ACC112 (cell line): ENCODE results near the gene PRAMEF33.
"Not testable (repeated sequence)": the region's sequence is repeated elsewhere in the genome, so short reads cannot be mapped to it uniquely, and the experiment has no call there.

Experiments
- H2AFZ ChIP-seq: fragments of 200-600 bp; sonication (generic); one replicate; pipeline ENCODE4 v1.6.0; 2017; ENCODE audit warnings: antibody characterized with exemption, low read length; ENCODE audit not compliant: unreplicated experiment
- H3K27ac ChIP-seq: fragments of 200-600 bp; sonication (generic); 2 replicates; pipeline ENCODE4 v1.5.1; 2014; ENCODE audit warnings: low read depth, mild to moderate bottlenecking, antibody characterized with exemption, low read length, moderate library complexity
- H3K27me3 ChIP-seq: fragments of 200-600 bp; sonication (generic); 2 replicates; pipeline ENCODE4 v1.6.1; 2014; ENCODE audit warnings: mild to moderate bottlenecking, antibody characterized with exemption, low read length, moderate library complexity, mixed read lengths; ENCODE audit not compliant: insufficient read depth
- H3K36me3 ChIP-seq: fragments of 200-600 bp; sonication (generic); 2 replicates; pipeline ENCODE4 v1.6.1; 2016; ENCODE audit warnings: mild to moderate bottlenecking, antibody characterized with exemption, low read length, moderate library complexity, mixed read lengths; ENCODE audit not compliant: insufficient read depth
- H3K4me1 ChIP-seq: fragments of 200-600 bp; sonication (generic); one replicate; pipeline ENCODE4 v1.6.1; 2016; ENCODE audit warnings: low read length, mixed read lengths; ENCODE audit not compliant: insufficient read depth, unreplicated experiment, control insufficient read depth
- H3K4me3 ChIP-seq: fragments of 200-600 bp; sonication (generic); 2 replicates; pipeline ENCODE4 v1.5.1; 2014; ENCODE audit warnings: mild to moderate bottlenecking, low read depth, low read length
- H3K79me2 ChIP-seq: fragments of 200-600 bp; sonication (generic); one replicate; pipeline ENCODE4 v1.6.0; 2016; ENCODE audit warnings: low read length; ENCODE audit not compliant: control insufficient read depth, unreplicated experiment, insufficient read depth

PRAMEF33 gene, protein sequence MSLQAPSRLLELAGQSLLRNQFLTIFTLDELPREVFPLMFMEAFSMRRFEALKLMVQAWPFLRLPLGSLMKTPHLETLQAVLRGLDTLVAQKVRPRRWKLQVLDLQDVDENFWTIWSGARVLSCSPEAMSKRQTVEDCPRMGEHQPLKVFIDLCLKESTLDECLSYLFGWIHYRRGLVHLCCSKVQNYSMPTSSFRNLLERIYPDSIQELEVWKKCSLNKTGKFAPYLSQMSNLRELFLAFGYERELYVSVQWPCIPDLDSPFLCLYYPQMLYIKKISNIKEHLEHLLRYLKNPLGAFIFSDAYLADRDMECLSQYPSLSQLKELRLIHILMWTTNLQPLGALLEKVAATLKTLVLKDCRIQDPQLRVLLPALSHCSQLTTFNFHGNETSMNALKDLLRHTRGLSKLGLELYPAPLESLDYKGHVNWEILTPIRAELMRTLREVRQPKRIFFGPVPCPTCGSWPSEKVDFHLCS

DNA sequence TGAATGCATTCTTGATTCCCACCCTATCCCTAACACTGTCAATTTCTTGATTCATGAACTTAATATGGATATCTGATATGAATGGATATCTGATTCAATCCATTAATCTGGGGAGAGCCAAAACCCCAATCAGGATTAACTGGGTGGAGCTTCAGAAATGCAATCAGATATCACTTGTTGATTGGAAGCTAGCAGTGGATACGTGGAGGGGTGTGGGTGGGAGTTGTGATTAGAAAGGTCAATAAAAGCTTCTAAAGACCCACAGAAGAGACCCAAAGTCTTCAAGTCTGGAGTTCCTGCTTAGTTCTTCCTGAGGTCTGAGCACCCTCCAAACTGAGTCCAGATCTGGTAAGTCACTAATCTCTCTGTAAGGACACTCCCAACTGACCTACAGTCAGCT, at the start of gene PRAMEF33:
PRAMEF33 (plus strand) TSS at position 301 of the 400 bp plus-strand sequence. CDS start 2,416 bp downstream, outside the sequence.
- not testable (repeated sequence) for H3K27ac ChIP-seq, H3K4me3 ChIP-seq, H3K79me2 ChIP-seq, H3K36me3 ChIP-seq, H3K4me1 ChIP-seq, H3K27me3 ChIP-seq, H2AFZ ChIP-seq

DNA sequence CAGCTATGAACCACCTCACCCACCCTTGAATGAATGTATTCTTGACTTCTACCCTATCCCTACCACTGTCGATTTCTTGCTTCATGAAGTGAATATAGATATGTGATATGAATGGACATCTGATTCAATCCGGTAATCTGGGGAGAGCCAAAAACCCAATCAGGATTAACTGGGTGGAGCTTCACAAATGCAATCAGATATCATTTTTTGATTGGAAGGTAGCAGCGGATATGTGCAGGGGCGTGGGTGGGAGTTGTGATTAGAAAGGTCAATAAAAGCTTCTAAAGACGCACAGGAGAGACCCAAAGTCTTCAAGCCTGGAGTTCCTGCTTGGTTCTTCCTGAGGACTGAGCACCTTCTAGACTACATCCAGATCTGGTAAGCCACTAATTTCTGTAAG, 49.4 kb upstream of the PRAMEF33 start, which contains the start of gene PRAMEF5:
PRAMEF5 (plus strand) TSS at position 301 of the 400 bp plus-strand sequence. CDS start 5,071 bp downstream, outside the sequence.
- H3K79me2 ChIP-seq, H3K36me3 ChIP-seq, H3K4me3 ChIP-seq, H3K27me3 ChIP-seq, H3K4me1 ChIP-seq, H3K27ac ChIP-seq, H2AFZ ChIP-seq: not testable (repeated sequence)

DNA sequence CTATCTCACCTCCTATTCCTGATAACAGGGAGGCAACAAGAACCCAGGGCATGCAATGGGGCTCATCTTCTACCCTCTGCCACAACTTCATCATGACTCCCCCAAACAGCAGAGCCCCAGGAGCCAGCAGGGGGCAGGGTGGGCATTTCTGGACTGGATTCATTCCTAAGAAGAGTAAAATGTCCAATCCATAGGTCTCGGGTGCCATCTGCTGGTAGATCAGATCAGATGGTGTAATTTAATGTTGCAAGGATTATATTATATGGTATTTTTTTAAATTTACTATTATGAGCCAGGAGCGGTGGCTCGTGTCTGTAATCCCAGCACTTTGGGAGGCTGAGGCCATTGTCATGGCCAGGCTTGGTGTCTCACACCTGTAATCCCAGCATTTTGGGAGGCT, 38.2 kb upstream of the PRAMEF33 start:
- H3K27me3 ChIP-seq, H3K4me1 ChIP-seq, H3K79me2 ChIP-seq, H3K4me3 ChIP-seq, H3K27ac ChIP-seq, H2AFZ ChIP-seq, H3K36me3 ChIP-seq: not testable (repeated sequence)

DNA sequence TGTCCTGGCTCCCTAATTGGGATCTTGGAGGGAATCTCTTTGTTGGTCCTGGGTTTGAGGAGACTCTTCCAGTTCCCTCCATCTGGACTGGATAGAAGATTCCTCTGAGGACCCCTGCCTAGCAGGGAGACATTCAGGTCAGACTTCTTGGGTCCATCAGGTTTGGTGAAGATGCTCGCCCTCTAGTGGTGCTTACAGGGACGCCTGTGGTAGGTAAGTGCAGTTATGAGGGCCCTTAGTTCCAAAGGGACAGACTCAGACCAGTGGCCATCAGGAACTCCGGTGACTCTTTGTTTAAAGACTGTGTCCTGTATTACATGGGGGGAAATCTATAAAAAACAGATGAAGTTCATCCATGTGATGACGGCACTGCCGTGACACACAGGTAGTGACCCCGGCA, 26.3 kb upstream of the PRAMEF33 start:
- H3K27ac ChIP-seq, H3K36me3 ChIP-seq, H2AFZ ChIP-seq, H3K4me1 ChIP-seq, H3K27me3 ChIP-seq, H3K79me2 ChIP-seq, H3K4me3 ChIP-seq: not testable (repeated sequence)

DNA sequence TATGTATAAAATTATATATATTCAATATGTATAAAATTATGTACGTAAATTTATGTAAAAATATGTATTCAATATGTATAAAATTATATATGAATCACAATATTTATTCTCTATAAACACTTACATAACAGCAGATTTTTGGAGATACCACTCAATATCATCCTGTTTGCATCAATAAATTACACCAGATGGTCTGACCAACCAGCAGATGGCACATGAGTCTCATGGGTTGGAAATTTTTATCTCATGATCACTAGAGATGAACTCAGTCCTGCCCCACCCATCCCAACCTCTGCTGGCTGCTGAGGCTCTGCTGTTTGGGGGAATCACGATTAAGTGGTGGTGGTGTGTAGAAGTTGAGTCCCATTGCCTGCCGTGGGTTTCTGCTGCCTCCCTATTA, 23.7 kb upstream of the PRAMEF33 start:
- H3K27ac ChIP-seq, H3K4me3 ChIP-seq: not testable (repeated sequence)

DNA sequence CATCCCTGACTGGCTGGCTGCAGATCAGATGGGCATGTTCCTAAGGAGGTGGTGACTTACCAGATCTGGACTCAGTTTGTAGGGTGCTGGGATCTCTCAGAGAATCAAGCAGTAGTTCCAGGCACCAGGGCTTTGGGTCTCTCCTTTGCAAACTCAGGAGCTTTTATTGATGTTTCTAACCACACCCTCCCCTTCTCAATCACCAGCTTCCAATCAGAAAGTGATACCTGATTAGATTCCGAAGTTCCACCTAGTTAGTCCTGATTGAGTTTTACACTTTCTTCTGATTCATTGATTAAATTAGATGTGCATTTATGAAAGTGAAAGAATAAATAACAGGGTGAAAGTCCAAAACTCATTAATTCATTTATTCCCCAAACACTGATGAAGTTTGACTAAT, 18.3 kb upstream of the PRAMEF33 start, which contains the start of gene PRAMEF8:
PRAMEF8 (minus strand) TSS at position 101 of the 400 bp plus-strand sequence. CDS start 1,046 bp downstream, outside the sequence.
- not testable (repeated sequence) for H3K79me2 ChIP-seq, H2AFZ ChIP-seq, H3K27ac ChIP-seq, H3K36me3 ChIP-seq, H3K4me1 ChIP-seq, H3K4me3 ChIP-seq, H3K27me3 ChIP-seq

More for the DNA sequence above, 23.7 kb upstream of the PRAMEF33 start:
- not testable (repeated sequence) for H3K36me3 ChIP-seq, H2AFZ ChIP-seq, H3K79me2 ChIP-seq, H3K27me3 ChIP-seq, H3K4me1 ChIP-seq

DNA sequence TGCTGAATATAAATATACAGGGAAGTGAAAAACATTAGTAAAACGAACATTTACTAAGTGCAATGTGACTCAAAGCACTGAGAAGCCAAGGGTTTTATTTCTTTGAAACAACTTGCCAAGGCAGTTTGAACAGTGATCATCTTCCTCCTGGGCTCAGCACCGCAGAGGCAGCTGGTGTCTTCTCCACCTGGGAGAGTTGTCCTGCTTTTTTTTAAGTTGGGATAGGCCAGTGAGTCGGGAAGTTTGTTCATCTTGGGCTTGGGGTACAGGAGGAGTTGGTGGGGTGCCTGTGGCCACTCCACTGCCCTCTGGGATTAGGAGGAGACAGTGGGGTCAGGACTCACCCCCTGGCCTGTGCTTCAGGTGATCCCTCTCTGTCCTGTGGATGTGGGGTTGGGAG, 14.3 kb upstream of the PRAMEF33 start:
- not testable (repeated sequence) for H3K79me2 ChIP-seq, H3K27me3 ChIP-seq, H2AFZ ChIP-seq, H3K4me1 ChIP-seq, H3K36me3 ChIP-seq, H3K4me3 ChIP-seq, H3K27ac ChIP-seq

DNA sequence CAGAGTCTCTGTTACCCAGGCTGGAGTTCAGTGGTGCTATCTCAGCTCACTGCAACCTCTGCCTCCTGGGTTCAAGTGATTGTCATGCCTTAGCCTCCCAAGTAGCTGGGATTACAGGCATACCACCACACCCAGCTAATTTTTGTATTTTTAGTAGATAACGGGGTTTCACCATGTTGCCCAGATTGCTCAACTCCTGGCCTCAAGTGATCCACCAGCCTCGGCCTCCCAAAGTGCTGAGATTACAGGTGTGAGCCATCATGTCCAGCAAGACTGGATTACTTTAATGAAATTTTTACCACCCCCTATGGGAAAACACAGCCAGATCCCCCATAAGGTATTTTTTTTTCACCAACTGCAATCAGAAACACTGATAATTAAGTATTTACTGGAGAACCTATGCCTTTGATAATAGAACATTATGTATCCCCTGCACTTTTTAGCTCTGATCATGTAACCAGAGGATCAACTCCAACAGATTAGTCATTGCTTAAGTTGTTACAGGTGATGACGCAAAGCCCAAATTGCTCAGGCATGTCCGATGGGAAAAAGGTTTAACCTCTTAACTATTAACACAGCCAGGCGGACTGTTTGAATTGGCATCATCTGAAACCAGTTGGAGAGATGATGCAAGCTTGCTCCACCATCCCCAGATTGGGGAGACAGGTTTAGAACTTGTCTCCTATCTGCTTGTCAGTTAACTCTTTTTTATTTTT, 6.0 kb upstream of the PRAMEF33 start:
- H2AFZ ChIP-seq, H3K27ac ChIP-seq, H3K36me3 ChIP-seq, H3K4me3 ChIP-seq, H3K4me1 ChIP-seq, H3K79me2 ChIP-seq, H3K27me3 ChIP-seq: not testable (repeated sequence)

DNA sequence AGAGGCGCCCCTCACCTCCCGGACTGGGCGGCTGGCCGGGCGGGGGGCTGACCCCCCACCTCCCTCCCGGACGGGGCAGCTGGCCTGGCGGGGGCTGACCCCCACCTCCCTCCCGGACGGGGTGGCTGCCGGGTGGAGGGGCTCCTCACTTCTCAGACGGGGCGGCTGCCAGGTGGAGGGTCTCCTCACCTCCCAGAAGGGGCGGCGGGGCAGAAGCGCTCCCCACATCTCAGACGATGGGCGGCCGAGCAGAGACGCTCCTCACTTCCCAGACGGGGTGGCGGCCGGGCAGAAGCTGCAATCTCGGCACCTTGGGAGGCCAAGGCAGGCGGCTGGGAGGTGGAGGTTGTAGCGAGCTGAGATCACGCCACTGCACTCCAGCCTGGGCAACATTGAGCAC, 4.6 kb upstream of the PRAMEF33 start:
- H3K36me3 ChIP-seq: not testable (repeated sequence)

DNA sequence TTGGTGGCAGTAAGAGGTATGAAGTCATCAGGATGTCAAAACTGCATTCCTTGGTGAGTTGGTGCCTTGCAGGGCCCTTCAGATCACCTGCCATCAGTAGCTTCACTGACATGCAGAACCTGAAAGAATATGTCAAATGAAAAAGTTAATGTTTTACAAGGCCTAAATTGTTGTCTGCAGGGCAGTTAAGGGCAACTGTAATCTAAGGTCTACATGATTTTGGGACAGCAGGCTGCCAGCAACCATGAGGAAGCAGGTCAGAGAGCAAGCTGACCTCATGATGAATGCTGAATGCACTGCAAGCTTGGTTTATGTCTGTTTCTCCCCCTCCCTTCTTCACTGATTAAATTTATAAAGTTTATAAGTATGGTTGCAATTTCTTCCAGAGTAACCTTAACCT, 1.1 kb upstream of the PRAMEF33 start:
- H3K4me1 ChIP-seq, H3K4me3 ChIP-seq, H3K27ac ChIP-seq, H3K36me3 ChIP-seq, H3K79me2 ChIP-seq, H2AFZ ChIP-seq, H3K27me3 ChIP-seq: not testable (repeated sequence)

More for the DNA sequence above, 4.6 kb upstream of the PRAMEF33 start:
- H3K4me3 ChIP-seq, H3K27ac ChIP-seq, H3K27me3 ChIP-seq, H2AFZ ChIP-seq, H3K4me1 ChIP-seq, H3K79me2 ChIP-seq: not testable (repeated sequence)

DNA sequence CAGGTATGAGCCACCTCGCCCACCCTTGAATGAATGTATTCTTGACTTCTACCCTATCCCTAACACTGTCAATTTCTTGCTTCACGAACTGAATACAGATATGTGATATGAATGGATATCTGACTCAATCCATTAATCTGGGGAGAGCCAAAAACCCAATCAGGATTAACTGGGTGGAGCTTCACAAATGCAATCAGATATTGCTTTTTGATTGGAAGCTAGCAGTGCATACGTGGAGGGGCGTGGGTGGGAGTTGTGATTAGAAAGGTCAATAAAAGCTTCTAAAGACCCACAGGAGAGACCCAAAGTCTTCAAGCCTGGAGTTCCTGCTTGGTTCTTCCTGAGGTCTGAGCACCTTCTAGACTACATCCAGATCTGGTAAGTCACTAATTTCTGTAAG, 11.9 kb downstream of the PRAMEF33 start, which contains the start of gene PRAMEF15:
PRAMEF15 (plus strand) TSS at position 301 of the 400 bp plus-strand sequence. CDS start 2,827 bp downstream, outside the sequence.
- H3K4me1 ChIP-seq, H3K79me2 ChIP-seq, H3K27ac ChIP-seq, H3K27me3 ChIP-seq, H3K36me3 ChIP-seq, H2AFZ ChIP-seq, H3K4me3 ChIP-seq: not testable (repeated sequence)
